ENCODE measurements around the gene NOS1AP. TPM values are rescaled to one million over a fixed set of nuclear protein-coding genes. Genes with fewer than 3 reads are reported as not detected.

Gene NOS1AP
- total RNA-seq, 1 experiment from 2014 or later: 5.3 TPM

- intact Hi-C loops (cut with micrococcal nuclease): no loop called here
- BruUV-seq (replicated peaks): no TSS peak
- ChIA-PET POLR2A (no interaction called here), CTCF (no interaction called here), RAD21 (ENCODE audit: low non-redundant PET in 1 of 2, low total read pairs in 2 of 2, uncharacterized antibody in 2 of 2, unreplicated experiment in 2 of 2) (no interaction called here)
- no peak for ATAC-seq
- no peak overlapping the region for H3K9ac ChIP-seq (ENCODE audit: low read length)
- no peaks in the 10 kb centered on the region for H3K9me3 ChIP-seq (ENCODE audit: control insufficient read depth in 1 of 2, insufficient read depth in 1 of 2, low read depth in 1 of 2, low read length in 2 of 2)
- no peak for DNase-seq (ENCODE audit: low read depth, low spot score)
- TF ChIP-seq SRF (IDR thresholded peaks at IDR 0.05; ENCODE audit: low read depth): no peak
- no peak for TF ChIP-seq POLR2A (IDR thresholded peaks at IDR 0.05; ENCODE audit: borderline replicate concordance, extremely low read depth, insufficient read depth, insufficient read length)
- no peak for TF ChIP-seq ZNF274 (IDR thresholded peaks at IDR 0.05; ENCODE audit: low read depth, low read length)
- no peak for TF ChIP-seq TCF7L2 (IDR thresholded peaks at IDR 0.05; ENCODE audit: borderline replicate concordance, extremely low read depth, insufficient read depth, insufficient read length)
- TF ChIP-seq EZH2 (IDR thresholded peaks at IDR 0.05): no peak
- TF ChIP-seq YY1 (IDR thresholded peaks at IDR 0.05; ENCODE audit: extremely low read depth, insufficient replicate concordance, low read depth, low read length): no peak
- TF ChIP-seq EZH2phosphoT487 (IDR thresholded peaks at IDR 0.05; ENCODE audit: borderline replicate concordance): no peak
- TF ChIP-seq ELF1 (IDR thresholded peaks at IDR 0.05; ENCODE audit: borderline replicate concordance, low read depth): no peak
- no peak for TF ChIP-seq SP1 (IDR thresholded peaks at IDR 0.05; ENCODE audit: low read depth)
- no peak for TF ChIP-seq MAX (IDR thresholded peaks at IDR 0.05)
- no peak for TF ChIP-seq SIN3A (IDR thresholded peaks at IDR 0.05; ENCODE audit: low read depth)
- no peak for TF ChIP-seq ZBTB33 (IDR thresholded peaks at IDR 0.05; ENCODE audit: extremely low read depth, insufficient replicate concordance, low read length)
- no peak for TF ChIP-seq FOSL1 (IDR thresholded peaks at IDR 0.05; ENCODE audit: low read depth)
- no peak for TF ChIP-seq CTCF (IDR thresholded peaks at IDR 0.05 in 2 of 3, conservative IDR thresholded peaks at IDR 0.05 in 1 of 3; ENCODE audit: borderline replicate concordance in 1 of 3, insufficient read depth in 1 of 3, low read depth in 2 of 3, low read length in 2 of 3)
- no peak for TF ChIP-seq RAD21 (IDR thresholded peaks at IDR 0.05; ENCODE audit: low read depth)
- no peak for TF ChIP-seq JUND (IDR thresholded peaks at IDR 0.05)
- H3K27me3 ChIP-seq (ENCODE audit: insufficient read depth, low read length): no peaks in the 10 kb centered on the region; the same call in 1 of the 2 replicates
- H2AFZ ChIP-seq (ENCODE audit: low read depth, low read length, poor library complexity, severe bottlenecking): no peak overlapping the region
- no peak overlapping the region for H3K4me3 ChIP-seq (replicated peaks in 1 of 2; ENCODE audit: low read depth in 1 of 2, low read length in 2 of 2)
- no peaks in the 10 kb centered on the region for H3K79me2 ChIP-seq (ENCODE audit: insufficient read depth, low read length)
- no peaks in the 10 kb centered on the region for H4K20me1 ChIP-seq (ENCODE audit: insufficient read depth)
- no peak overlapping the region for H3K27ac ChIP-seq (ENCODE audit: low read depth, low read length)
- H3K9me2 ChIP-seq (ENCODE audit: insufficient read depth): no peaks in the 10 kb centered on the region
- peaks cover 0 to 3% of the 10 kb centered on the region in 2 experiments; a peak in 1 of 4 replicates for H3K4me1 ChIP-seq (ENCODE audit: control insufficient read depth in 1 of 2, insufficient read depth in 2 of 2, low read length in 2 of 2)
- no peaks in the 10 kb centered on the region for H3K36me3 ChIP-seq (ENCODE audit: control insufficient read depth in 1 of 2, insufficient read depth in 2 of 2, low read length in 2 of 2)
- no peak overlapping the region for H3K4me2 ChIP-seq (ENCODE audit: low read length)
Observed at GRCh38 chr1:162329826-162330225, 260.3 kb downstream of the NOS1AP start.
